Embryonic facial prominence (tissue), 1 donor: ENCODE data around the gene PRKACG.
"Not testable (repeated sequence)": the region's sequence is repeated elsewhere in the genome, so short reads cannot be mapped to it uniquely, and the experiment has no call there.

Experiments used
- DNase-seq: peaks from one replicate; pipeline ENCODE4 v3.0.0-alpha.2; 2016; ENCODE audit errors: extremely low spot score

PRKACG gene

DNA sequence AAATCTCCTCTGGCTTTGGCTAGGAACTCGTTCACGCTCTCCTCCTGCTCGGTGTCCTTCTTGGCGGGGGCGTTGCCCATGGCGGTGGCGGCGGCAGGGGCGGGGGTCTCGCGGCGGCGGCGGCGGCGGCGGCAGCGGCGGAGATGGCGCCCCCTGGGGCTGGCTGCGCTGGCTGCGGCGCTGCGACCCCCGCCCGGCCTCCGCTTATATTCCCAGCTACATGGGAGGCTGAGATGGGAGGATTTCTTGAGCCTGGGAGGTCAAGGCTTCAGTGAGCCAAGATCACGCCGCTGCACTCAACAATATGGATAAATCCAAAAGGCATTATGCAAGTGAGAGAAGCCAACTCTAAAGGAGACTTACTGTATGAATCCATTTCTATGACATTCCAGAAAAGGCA is at the start of gene PRKACG:
TSS of gene PRKACG (minus strand) at position 101 of the 400 bp plus-strand sequence. CDS start at position 80, 21 bp downstream.
- DNase-seq = no peak

DNA sequence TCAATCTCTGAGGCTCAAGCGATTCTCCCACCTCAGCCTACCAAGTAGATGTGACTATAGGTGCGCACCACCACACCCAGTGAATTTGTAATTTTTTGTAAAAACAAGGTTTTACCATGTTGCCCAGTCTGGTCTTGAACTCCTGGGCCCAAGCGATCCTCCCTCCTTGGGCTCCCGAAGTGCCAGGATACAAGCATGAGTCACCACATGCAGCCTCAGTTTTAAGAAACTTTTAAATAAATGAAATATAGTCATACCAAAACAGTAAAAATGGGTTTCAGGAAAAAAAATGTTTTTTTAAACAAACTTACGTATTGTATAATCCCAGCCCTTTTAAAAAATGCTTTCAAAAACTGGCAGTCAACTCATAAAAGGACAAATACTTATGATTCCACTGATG is 48.3 kb upstream of the PRKACG start:
- DNase-seq = no peak

GRCh38 chr9:69060766-69061165 is 46.9 kb upstream of the PRKACG start:
- DNase-seq = no peak

GRCh38 chr9:69058101-69058500 is 44.2 kb upstream of the PRKACG start:
- DNase-seq = no peak

DNA sequence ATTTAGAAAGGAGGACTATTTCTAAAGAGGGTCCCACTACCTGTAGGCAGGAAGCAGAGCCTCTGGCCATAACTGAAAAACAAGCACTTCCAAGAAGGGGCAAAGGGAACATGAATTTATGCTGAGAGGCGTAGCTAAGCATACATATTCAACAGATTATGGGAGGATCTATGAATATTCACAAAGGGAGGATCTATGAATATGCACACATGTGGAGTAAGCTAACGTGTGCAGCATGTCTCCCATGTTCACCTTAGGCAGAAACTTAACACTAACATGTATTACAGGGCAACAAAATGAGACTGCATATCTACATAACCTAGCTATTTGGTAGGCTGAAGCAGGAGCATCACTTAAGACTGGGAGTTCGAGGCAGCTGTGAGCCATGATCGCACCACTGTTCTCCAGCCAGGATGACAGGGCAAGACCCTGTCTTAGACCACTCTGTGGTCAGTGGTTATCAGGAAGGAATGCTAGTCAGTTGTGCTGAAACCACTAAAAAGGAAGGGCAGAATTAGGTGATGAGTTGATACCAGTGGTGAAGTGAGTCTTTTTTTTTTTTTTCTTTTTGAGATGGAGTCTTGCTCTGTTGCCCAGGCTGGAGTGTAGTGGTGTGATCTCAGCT is 42.4 kb upstream of the PRKACG start:
- no peak for DNase-seq

DNA sequence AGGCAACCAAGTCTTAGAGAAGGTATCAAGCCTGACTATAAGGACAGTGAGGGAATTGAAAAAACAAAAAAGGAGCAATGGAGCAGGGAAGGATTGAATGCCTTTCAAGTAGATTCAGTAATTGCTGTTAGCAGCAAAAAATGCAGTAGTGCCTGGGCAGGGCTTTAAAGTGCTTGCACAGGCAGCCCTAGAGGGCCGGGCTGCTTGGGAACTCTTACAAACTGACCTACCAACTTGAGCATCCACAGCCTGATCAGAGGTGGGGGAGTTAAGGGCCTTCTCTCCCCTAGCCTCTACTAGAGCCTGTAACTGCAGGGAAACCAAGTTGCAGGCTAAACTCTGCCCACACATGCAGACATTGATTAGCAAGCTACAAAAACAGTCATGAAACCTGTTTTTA is 41.1 kb upstream of the PRKACG start:
- no peak for DNase-seq

DNA sequence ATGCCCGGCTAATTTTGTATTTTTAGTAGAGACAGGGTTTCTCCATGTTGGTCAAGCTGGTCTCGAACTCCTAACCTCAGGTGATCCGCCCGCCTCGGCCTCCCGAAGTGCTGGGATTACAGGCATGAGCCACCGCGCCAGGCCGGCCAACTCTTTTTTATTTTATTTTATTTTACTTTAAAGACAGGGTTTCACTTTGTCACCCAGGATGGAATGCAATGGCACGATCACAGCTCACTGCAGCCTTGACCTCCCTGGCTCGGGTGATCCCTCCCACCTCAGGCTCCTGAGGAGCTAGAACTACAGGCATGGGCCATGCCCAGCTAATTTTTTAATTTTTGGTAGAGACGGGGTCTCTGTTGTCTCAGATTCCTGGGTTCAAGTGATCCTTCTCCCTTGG is 37.0 kb upstream of the PRKACG start:
- not testable (repeated sequence) for DNase-seq

DNA sequence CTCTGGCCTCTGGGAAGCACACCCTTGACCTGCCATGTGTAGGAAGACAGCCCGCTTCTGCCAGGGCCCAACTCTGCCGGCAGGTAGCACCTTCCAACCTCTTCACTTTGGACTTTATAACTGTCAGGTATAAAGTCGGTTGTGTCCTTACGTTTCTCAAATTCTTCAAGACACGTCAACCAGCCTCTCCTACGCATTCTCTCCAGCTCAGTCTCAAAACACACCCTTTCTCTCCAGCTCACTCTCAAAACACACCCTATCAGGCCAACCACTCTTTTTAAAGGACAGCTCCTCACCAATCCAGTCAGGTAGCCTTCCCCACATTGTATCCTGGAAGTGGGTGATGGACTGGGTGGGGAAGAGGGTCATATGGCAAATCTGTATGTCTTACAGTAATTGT is 35.2 kb upstream of the PRKACG start:
- DNase-seq = no peak

- DNase-seq = no peak
These were observed 33.5 kb upstream of the PRKACG start for GRCh38 chr9:69047371-69047770.

GRCh38 chr9:69046723-69047122 is 32.8 kb upstream of the PRKACG start:
- DNase-seq = no peak

- no peak for DNase-seq
These were observed 31.9 kb upstream of the PRKACG start for GRCh38 chr9:69045821-69046220.

- no peak for DNase-seq
These were observed 30.6 kb upstream of the PRKACG start for GRCh38 chr9:69044240-69045219.

GRCh38 chr9:69040646-69041045 is 26.7 kb upstream of the PRKACG start:
- no peak for DNase-seq

GRCh38 chr9:69036799-69037198 is 22.9 kb upstream of the PRKACG start:
- no peak for DNase-seq

GRCh38 chr9:69036309-69036708 is 22.4 kb upstream of the PRKACG start:
- no peak for DNase-seq

DNA sequence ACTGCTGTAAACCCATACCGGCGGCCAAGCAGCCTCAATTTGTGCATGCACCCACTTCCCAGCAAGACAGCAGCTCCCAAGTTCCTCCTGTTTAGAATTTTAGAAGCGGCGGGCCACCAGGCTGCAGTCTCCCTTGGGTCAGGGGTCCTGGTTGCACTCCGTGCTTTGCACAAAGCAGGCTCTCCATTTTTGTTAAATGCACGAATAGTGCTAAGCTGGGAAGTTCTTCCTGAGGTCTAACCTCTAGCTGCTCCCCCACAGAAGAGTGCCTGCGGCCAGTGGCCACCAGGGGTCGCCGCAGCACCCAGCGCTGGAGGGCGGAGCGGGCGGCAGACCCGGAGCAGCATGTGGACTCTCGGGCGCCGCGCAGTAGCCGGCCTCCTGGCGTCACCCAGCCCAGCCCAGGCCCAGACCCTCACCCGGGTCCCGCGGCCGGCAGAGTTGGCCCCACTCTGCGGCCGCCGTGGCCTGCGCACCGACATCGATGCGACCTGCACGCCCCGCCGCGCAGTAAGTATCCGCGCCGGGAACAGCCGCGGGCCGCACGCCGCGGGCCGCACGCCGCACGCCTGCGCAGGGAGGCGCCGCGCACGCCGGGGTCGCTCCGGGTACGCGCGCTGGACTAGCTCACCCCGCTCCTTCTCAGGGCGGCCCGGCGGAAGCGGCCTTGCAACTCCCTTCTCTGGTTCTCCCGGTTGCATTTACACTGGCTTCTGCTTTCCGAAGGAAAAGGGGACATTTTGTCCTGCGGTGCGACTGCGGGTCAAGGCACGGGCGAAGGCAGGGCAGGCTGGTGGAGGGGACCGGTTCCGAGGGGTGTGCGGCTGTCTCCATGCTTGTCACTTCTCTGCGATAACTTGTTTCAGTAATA is 21.8 kb upstream of the PRKACG start, which contains the start of gene FXN:
TSS of gene FXN (plus strand) at position 315 of the 871 bp plus-strand sequence. CDS start at position 346, 31 bp downstream.
- DNase-seq = peak; percentile 69

DNA sequence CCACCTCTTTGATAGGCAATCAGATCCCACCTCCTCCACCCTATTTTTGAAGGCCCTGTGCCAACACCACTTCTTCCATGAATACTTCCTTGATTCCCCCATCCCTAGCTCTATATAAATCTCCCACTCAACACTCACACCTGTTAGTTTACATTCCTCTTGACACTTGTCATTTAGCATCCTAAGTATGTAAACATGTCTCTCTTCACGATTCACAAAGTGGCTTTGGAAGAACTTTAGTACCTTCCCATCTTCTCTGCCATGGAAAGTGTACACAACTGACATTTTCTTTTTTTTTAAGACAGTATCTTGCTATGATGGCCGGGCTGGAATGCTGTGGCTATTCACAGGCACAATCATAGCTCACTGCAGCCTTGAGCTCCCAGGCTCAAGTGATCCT is 20.2 kb upstream of the PRKACG start:
- no peak for DNase-seq

- no peak for DNase-seq
These were observed 17.1 kb upstream of the PRKACG start for GRCh38 chr9:69030851-69031645.

GRCh38 chr9:69029535-69029934 is 15.6 kb upstream of the PRKACG start:
- DNase-seq = no peak

DNA sequence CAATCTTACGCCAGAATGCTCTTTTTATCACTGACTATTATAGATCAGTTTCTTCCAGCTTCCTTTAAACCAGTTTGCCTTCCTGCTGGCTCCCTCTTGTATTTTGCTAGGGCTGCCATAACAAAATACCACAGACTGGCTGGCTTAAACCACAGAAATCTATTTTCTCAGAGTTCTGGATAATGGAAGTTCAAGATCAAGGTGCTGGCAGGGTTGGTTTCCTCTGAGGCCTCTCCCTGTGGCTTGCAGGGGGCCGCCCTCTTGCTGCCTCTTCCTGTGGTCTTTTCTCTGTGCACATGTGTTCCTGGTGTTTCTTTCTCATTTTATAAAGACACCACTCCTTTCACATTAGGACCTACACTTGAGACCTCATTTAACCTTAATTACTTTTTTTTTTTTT is 14.8 kb upstream of the PRKACG start:
- no peak for DNase-seq
